MM.1S (cell line): ENCODE measurements around the gene KIAA1328.

Experiments
- DNase-seq: peaks from one replicate; pipeline ENCODE4 v3.0.0-alpha.2; 2015
- H2AFZ ChIP-seq: fragments of 300-600 bp; sonication (generic); 2 replicates; pipeline ENCODE4 v1.6.0; 2016; ENCODE audit warnings: antibody characterized with exemption, low read length
- H3F3A ChIP-seq: fragments of 300-600 bp; sonication (generic); 2 replicates; pipeline ENCODE4 v1.6.1; 2016; ENCODE audit warnings: mild to moderate bottlenecking, antibody characterized with exemption, low read length, moderate library complexity, mixed read lengths; ENCODE audit not compliant: insufficient read depth
- H3K27ac ChIP-seq: fragments of 300-600 bp; sonication (generic); 2 replicates; pipeline ENCODE4 v1.5.1; 2016; ENCODE audit warnings: mild to moderate bottlenecking, low read length
- H3K27me3 ChIP-seq: fragments of 300-600 bp; sonication (generic); replicated peaks from 2 replicates; pipeline ENCODE4 v1.6.0; 2016; ENCODE audit warnings: low read length; ENCODE audit not compliant: insufficient read depth
- H3K36me3 ChIP-seq: fragments of 300-600 bp; sonication (generic); replicated peaks from 2 replicates; pipeline ENCODE4 v1.6.1; 2016; ENCODE audit warnings: mild to moderate bottlenecking, low read length, mixed read lengths; ENCODE audit not compliant: insufficient read depth
- H3K4me1 ChIP-seq: fragments of 300-600 bp; sonication (generic); 2 replicates; pipeline ENCODE4 v1.6.1; 2016; ENCODE audit warnings: low read length, mixed read lengths
- H3K4me2 ChIP-seq: fragments of 300-600 bp; sonication (generic); 2 replicates; pipeline ENCODE4 v1.6.0; 2016; ENCODE audit warnings: low read depth, low read length
- H3K4me3 ChIP-seq: fragments of 300-600 bp; sonication (generic); 2 replicates; pipeline ENCODE4 v1.5.1; 2016; ENCODE audit warnings: low read length, mixed read lengths
- H3K79me2 ChIP-seq: fragments of 300-600 bp; sonication (generic); 2 replicates; pipeline ENCODE4 v1.6.1; 2016; ENCODE audit warnings: mixed run types, low read length, mixed read lengths
- H3K9ac ChIP-seq: fragments of 300-600 bp; sonication (generic); 2 replicates; pipeline ENCODE4 v1.6.1; 2016; ENCODE audit warnings: low read length, mixed read lengths
- H3K9me2 ChIP-seq: fragments of 300-600 bp; sonication (generic); replicated peaks from 2 replicates; pipeline ENCODE4 v1.6.1; 2016; ENCODE audit warnings: mild to moderate bottlenecking, low read length, mixed read lengths; ENCODE audit not compliant: insufficient read depth
- H3K9me3 ChIP-seq: fragments of 300-600 bp; sonication (generic); replicated peaks from 2 replicates; pipeline ENCODE4 v1.6.1; 2016; ENCODE audit warnings: mild to moderate bottlenecking, low read length, mixed read lengths; ENCODE audit not compliant: insufficient read depth
- H4K20me1 ChIP-seq: fragments of 300-600 bp; sonication (generic); 2 replicates; pipeline ENCODE4 v1.6.1; 2016; ENCODE audit warnings: mild to moderate bottlenecking, low read length, moderate library complexity, mixed read lengths; ENCODE audit not compliant: insufficient read depth
- CTCF ChIP-seq: fragments of 300-600 bp; sonication (generic); IDR thresholded peaks from 2 replicates; pipeline ENCODE4 v1.5.1; 2016; ENCODE audit warnings: antibody characterized with exemption, low read length, mixed read lengths
- EZH2 ChIP-seq: fragments of 300-600 bp; sonication (generic); optimal IDR thresholded peaks from 2 replicates; pipeline ENCODE3; 2017; ENCODE audit warnings: low read depth, mild to moderate bottlenecking, antibody characterized with exemption, low read length, mixed read lengths
- EZH2phosphoT487 ChIP-seq: fragments of 300-600 bp; sonication (generic); IDR thresholded peaks from 2 replicates; pipeline ENCODE4 v1.6.1; 2018; ENCODE audit warnings: antibody characterized with exemption, low read length

Gene KIAA1328

GRCh38 chr18:37277804-37278203 lies 448.9 kb downstream of the KIAA1328 start:
- no peaks in the 10 kb centered on the region for H3F3A ChIP-seq
- H3K4me3 ChIP-seq, result no peak overlapping the region
- no peak overlapping the region for H2AFZ ChIP-seq
- H3K4me1 ChIP-seq, result no peaks in the 10 kb centered on the region
- no peaks in the 10 kb centered on the region for H3K36me3 ChIP-seq
- no peak overlapping the region for H3K27ac ChIP-seq
- no peak overlapping the region for H3K4me2 ChIP-seq
- H3K9ac ChIP-seq, result no peak overlapping the region
- H4K20me1 ChIP-seq, result no peaks in the 10 kb centered on the region
- no peaks in the 10 kb centered on the region for H3K79me2 ChIP-seq
- TF ChIP-seq EZH2 (no peak), CTCF (no peak), EZH2phosphoT487 (no peak)
- no peak for DNase-seq
- no peaks in the 10 kb centered on the region for H3K9me3 ChIP-seq
- H3K27me3 ChIP-seq, result no peaks in the 10 kb centered on the region
- no peaks in the 10 kb centered on the region for H3K9me2 ChIP-seq
